ENCODE data around the gene RRP36. TPM values are rescaled to one million over a fixed set of nuclear protein-coding genes. Genes with fewer than 3 reads are reported as not detected.

RRP36 gene
- total and polyA plus RNA-seq, 2 experiments from 2014 or later = 72.5 to 83.2 TPM

DNA sequence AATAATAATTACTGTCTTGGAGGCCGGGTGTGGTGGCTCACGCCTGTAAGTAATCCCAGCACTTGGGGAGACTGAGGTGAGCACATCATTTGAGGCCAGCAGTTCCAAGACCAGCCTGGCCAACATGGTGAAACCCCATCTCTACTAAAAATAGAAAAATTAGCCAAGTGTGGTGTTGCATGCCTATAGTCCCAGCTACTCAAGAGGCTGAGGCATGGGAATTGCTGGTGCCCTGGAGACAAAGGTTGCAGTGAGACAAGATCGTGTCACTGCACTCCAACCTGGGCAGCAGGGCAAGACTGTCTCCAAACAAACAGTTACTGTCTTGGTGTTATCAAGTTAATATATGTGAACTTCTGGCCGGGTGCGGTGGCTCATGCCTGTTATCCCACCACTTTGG, 4.9 kb downstream of the RRP36 start:
- no peaks in the 10 kb centered on the region for H3K9me3 ChIP-seq (ENCODE audit: low read depth)
- no peaks in the 10 kb centered on the region for H3K9me2 ChIP-seq (replicated peaks; ENCODE audit: insufficient read depth)
- H4K20me1 ChIP-seq (ENCODE audit: insufficient read depth, poor library complexity, severe bottlenecking) = peaks cover 4% of the 10 kb centered on the region
- peaks cover 36% of the 10 kb centered on the region for H3K79me2 ChIP-seq
- no peak overlapping the region for H3K4me3 ChIP-seq
- no peak for DNase-seq (ENCODE audit: low spot score)
- no peak overlapping the region for H3K27ac ChIP-seq
- H2AFZ ChIP-seq = no peak overlapping the region
- TF ChIP-seq EZH2 (IDR thresholded peaks at IDR 0.05; ENCODE audit: borderline replicate concordance) = no peak
- TF ChIP-seq EZH2phosphoT487 (IDR thresholded peaks at IDR 0.05; ENCODE audit: low read depth, severe bottlenecking, unreplicated experiment) = no peak
- TF ChIP-seq CTCF (IDR thresholded peaks at IDR 0.05; ENCODE audit: poor library complexity) = no peak
- WGBS (ENCODE audit: low lambda C conversion rate, missing lambda C conversion rate) = 94% methylated on average over 5 of the region's 5 CpGs
- no peaks in the 10 kb centered on the region for H3K27me3 ChIP-seq
- peaks cover 8% of the 10 kb centered on the region for H3K4me1 ChIP-seq (ENCODE audit: insufficient read depth)
- no peak overlapping the region for H3K4me2 ChIP-seq
- peaks cover 4% of the 10 kb centered on the region for H3K36me3 ChIP-seq (replicated peaks; ENCODE audit: insufficient read depth, low read depth)

GRCh38 chr6:43029120-43029519, 7.7 kb downstream of the RRP36 start:
- H3K9me3 ChIP-seq (ENCODE audit: low read depth) = no peaks in the 10 kb centered on the region
- H3K4me2 ChIP-seq = no peak overlapping the region
- no peaks in the 10 kb centered on the region for H3K4me1 ChIP-seq (ENCODE audit: insufficient read depth)
- DNase-seq (ENCODE audit: low spot score) = no peak
- H3K27ac ChIP-seq = no peak overlapping the region
- H3K79me2 ChIP-seq = peaks cover 12% of the 10 kb centered on the region
- peaks cover 4% of the 10 kb centered on the region for H3K36me3 ChIP-seq (replicated peaks; ENCODE audit: insufficient read depth, low read depth)
- no peaks in the 10 kb centered on the region for H4K20me1 ChIP-seq (ENCODE audit: insufficient read depth, poor library complexity, severe bottlenecking)
- H3K27me3 ChIP-seq = no peaks in the 10 kb centered on the region
- no peak for TF ChIP-seq EZH2phosphoT487 (IDR thresholded peaks at IDR 0.05; ENCODE audit: low read depth, severe bottlenecking, unreplicated experiment)
- H3K9me2 ChIP-seq (replicated peaks; ENCODE audit: insufficient read depth) = no peaks in the 10 kb centered on the region
- no peak overlapping the region for H3K4me3 ChIP-seq
- 92% methylated on average over 9 of the region's 9 CpGs for WGBS (ENCODE audit: low lambda C conversion rate, missing lambda C conversion rate)
- H2AFZ ChIP-seq = no peak overlapping the region

GRCh38 chr6:43032326-43032725, 10.9 kb downstream of the RRP36 start:
- no peaks in the 10 kb centered on the region for H3K27me3 ChIP-seq
- H3K36me3 ChIP-seq (replicated peaks; ENCODE audit: insufficient read depth, low read depth) = no peaks in the 10 kb centered on the region
- H3K79me2 ChIP-seq = no peaks in the 10 kb centered on the region
- DNase-seq (ENCODE audit: low spot score) = no peak
- no peak overlapping the region for H3K27ac ChIP-seq
- H3K4me2 ChIP-seq = no peak overlapping the region
- H3K4me1 ChIP-seq (ENCODE audit: insufficient read depth) = no peaks in the 10 kb centered on the region
- H3K9me3 ChIP-seq (ENCODE audit: low read depth) = no peaks in the 10 kb centered on the region
- no peaks in the 10 kb centered on the region for H4K20me1 ChIP-seq (ENCODE audit: insufficient read depth, poor library complexity, severe bottlenecking)
- no peak for TF ChIP-seq EZH2 (IDR thresholded peaks at IDR 0.05; ENCODE audit: borderline replicate concordance)
- TF ChIP-seq CTCF (IDR thresholded peaks at IDR 0.05; ENCODE audit: poor library complexity) = no peak
- no peak for TF ChIP-seq EZH2phosphoT487 (IDR thresholded peaks at IDR 0.05; ENCODE audit: low read depth, severe bottlenecking, unreplicated experiment)
- no peaks in the 10 kb centered on the region for H3K9me2 ChIP-seq (replicated peaks; ENCODE audit: insufficient read depth)
- H3K4me3 ChIP-seq = no peak overlapping the region
- 93% methylated on average over 4 of the region's 4 CpGs for WGBS (ENCODE audit: low lambda C conversion rate, missing lambda C conversion rate)
- H2AFZ ChIP-seq = no peak overlapping the region

DNA sequence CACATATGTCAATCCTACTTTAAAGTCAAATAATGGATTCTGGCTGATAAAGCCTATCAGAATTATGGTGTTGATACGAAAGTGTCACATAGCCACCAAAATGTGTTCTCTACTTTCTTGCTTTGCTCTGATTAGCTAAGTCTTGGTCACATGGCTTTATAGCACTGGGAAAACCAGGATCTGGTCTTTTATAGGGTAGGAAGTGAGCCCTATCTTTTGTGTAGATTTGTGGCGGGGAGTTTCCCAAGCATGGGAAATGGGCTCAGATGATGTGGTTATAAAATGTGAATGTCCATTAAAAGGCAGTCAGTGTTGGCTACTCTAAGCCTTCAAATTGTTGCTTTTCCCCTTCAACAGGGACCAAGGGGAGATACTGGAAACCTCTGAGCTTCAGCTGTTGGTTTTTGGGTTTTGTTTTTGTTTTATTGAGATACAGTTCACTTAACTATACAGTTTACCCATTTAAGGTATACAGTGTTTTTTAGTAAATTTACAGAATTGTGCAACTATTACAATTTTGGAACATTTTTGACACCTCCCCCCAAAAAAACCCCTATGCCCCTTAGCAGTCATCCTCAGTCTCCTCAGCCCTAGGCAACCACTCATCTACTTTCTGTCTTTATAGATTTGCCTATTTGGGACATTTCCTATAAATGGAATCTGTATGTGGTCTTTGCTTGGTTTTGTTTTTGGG, 12.2 kb downstream of the RRP36 start:
- no peaks in the 10 kb centered on the region for H3K9me3 ChIP-seq (ENCODE audit: low read depth)
- no peak for DNase-seq (ENCODE audit: low spot score)
- no peak for TF ChIP-seq CTCF (IDR thresholded peaks at IDR 0.05; ENCODE audit: poor library complexity)
- TF ChIP-seq EZH2 (IDR thresholded peaks at IDR 0.05; ENCODE audit: borderline replicate concordance) = no peak
- TF ChIP-seq EZH2phosphoT487 (IDR thresholded peaks at IDR 0.05; ENCODE audit: low read depth, severe bottlenecking, unreplicated experiment) = no peak
- no peaks in the 10 kb centered on the region for H3K9me2 ChIP-seq (replicated peaks; ENCODE audit: insufficient read depth)
- no peaks in the 10 kb centered on the region for H3K36me3 ChIP-seq (replicated peaks; ENCODE audit: insufficient read depth, low read depth)
- H3K4me1 ChIP-seq (ENCODE audit: insufficient read depth) = no peaks in the 10 kb centered on the region
- no peaks in the 10 kb centered on the region for H4K20me1 ChIP-seq (ENCODE audit: insufficient read depth, poor library complexity, severe bottlenecking)
- H3K27me3 ChIP-seq = no peaks in the 10 kb centered on the region
- H3K4me2 ChIP-seq = no peak overlapping the region
- H2AFZ ChIP-seq = no peak overlapping the region
- WGBS (ENCODE audit: low lambda C conversion rate, missing lambda C conversion rate) = 98% methylated on average over 2 of the region's 2 CpGs
- H3K79me2 ChIP-seq = no peaks in the 10 kb centered on the region
- H3K27ac ChIP-seq = peak overlapping the region; percentile 37
- no peak overlapping the region for H3K4me3 ChIP-seq

Data from hepatocyte (in vitro differentiated cells).